Measurements from ENCODE around the gene HYCC1. TPM values are rescaled to one million over a fixed set of nuclear protein-coding genes. Genes with fewer than 3 reads are reported as not detected.
A peak's percentile ranks its signal among the peaks of the same experiment; 100 is the strongest.

The HYCC1 gene
- total and polyA plus RNA-seq, 8 donors = 31.5 to 59.4 (median 44.0) TPM

GRCh38 chr7:23004247-23004520 lies 9.7 kb downstream of the HYCC1 start:
- Histone ChIP-seq H3K27me3 (no peaks in the 10 kb centered on the region), H3K36me3 (no peaks in the 10 kb centered on the region), H3K4me1 (peaks cover 0 to 3% of the 10 kb centered on the region in 2 donors), H3K9me3 (no peaks in the 10 kb centered on the region), H3K27ac (peak overlapping the region in 1 of 2 donors; percentile 44), H3K4me3 (no peak overlapping the region)
- ATAC-seq (no peak), DNase-seq (no peak)
- no peak for TF ChIP-seq CTCF (IDR thresholded peaks at IDR 0.05)
- intact Hi-C loops (cut with DNase I) = no loop called here

GRCh38 chr7:23003505-23004246 lies 10.3 kb downstream of the HYCC1 start:
- no peaks in the 10 kb centered on the region for H3K27me3 ChIP-seq
- ATAC-seq (no peak), DNase-seq (no peak)
- intact Hi-C loops (cut with DNase I) = no loop called here
- no peaks in the 10 kb centered on the region for H3K9me3 ChIP-seq
- TF ChIP-seq CTCF (IDR thresholded peaks at IDR 0.05) = no peak
- H3K4me3 ChIP-seq = no peak overlapping the region
- H3K4me1 ChIP-seq = no peaks in the 10 kb centered on the region
- H3K36me3 ChIP-seq = no peaks in the 10 kb centered on the region
- peak overlapping the region in 1 of 2 donors; percentile 44 for H3K27ac ChIP-seq

- no peaks in the 10 kb centered on the region for H3K9me3 ChIP-seq
- intact Hi-C loops (cut with DNase I) = no loop called here
- no peak overlapping the region for H3K4me3 ChIP-seq
- no peak overlapping the region for H3K27ac ChIP-seq
- ATAC-seq = no peak
- no peaks in the 10 kb centered on the region for H3K27me3 ChIP-seq
- DNase-seq = no peak
- H3K36me3 ChIP-seq = no peaks in the 10 kb centered on the region
- H3K4me1 ChIP-seq = no peaks in the 10 kb centered on the region
- no peak for TF ChIP-seq CTCF (IDR thresholded peaks at IDR 0.05)
Observed at GRCh38 chr7:23002698-23003097, 11.2 kb downstream of the HYCC1 start.

GRCh38 chr7:23001610-23002009 lies 12.3 kb downstream of the HYCC1 start:
- no peaks in the 10 kb centered on the region for H3K4me1 ChIP-seq
- intact Hi-C loops (cut with DNase I) = no loop called here
- no peak overlapping the region for H3K27ac ChIP-seq
- TF ChIP-seq CTCF (IDR thresholded peaks at IDR 0.05) = no peak
- H3K27me3 ChIP-seq = no peaks in the 10 kb centered on the region
- DNase-seq (no peak), ATAC-seq (no peak)
- no peak overlapping the region for H3K4me3 ChIP-seq
- H3K9me3 ChIP-seq = no peaks in the 10 kb centered on the region
- H3K36me3 ChIP-seq = no peaks in the 10 kb centered on the region

GRCh38 chr7:23000597-23001360 lies 13.2 kb downstream of the HYCC1 start:
- Histone ChIP-seq H3K9me3 (no peaks in the 10 kb centered on the region), H3K27ac (no peak overlapping the region), H3K4me3 (no peak overlapping the region), H3K4me1 (no peaks in the 10 kb centered on the region), H3K27me3 (no peaks in the 10 kb centered on the region), H3K36me3 (no peaks in the 10 kb centered on the region)
- no peak for TF ChIP-seq CTCF (IDR thresholded peaks at IDR 0.05)
- DNase-seq = no peak
- ATAC-seq = no peak
- intact Hi-C loops (cut with DNase I) = no loop called here

Data from left lung (tissue), 10 donors.